Parathyroid adenoma (tissue), 2 donors: Measurements from ENCODE around the gene SLC6A20.

Experiments
- H2AFZ ChIP-seq: fragments of 300-600 bp; sonication (generic); one replicate; pipeline ENCODE4 v1.7.0; 2017; ENCODE audit warnings: antibody characterized with exemption, mild to moderate bottlenecking
- H3K27ac ChIP-seq: fragments of 300-600 bp; sonication (generic); one replicate; pipeline ENCODE4 v1.7.0; 2017
- H3K27me3 ChIP-seq: fragments of 300-600 bp; sonication (generic); one replicate; pipeline ENCODE4 v1.7.0; 2017; ENCODE audit warnings: low read length; ENCODE audit not compliant: control insufficient read depth, insufficient read depth
- H3K36me3 ChIP-seq: fragments of 300-600 bp; sonication (generic); one replicate; pipeline ENCODE4 v1.7.0; 2017; ENCODE audit warnings: low read length; ENCODE audit not compliant: control insufficient read depth, insufficient read depth
- H3K4me1 ChIP-seq: fragments of 300-600 bp; sonication (generic); one replicate; pipeline ENCODE4 v1.7.0; 2017; ENCODE audit warnings: control low read depth
- H3K4me2 ChIP-seq: fragments of 300-600 bp; sonication (generic); one replicate; pipeline ENCODE4 v1.7.0; 2017; ENCODE audit warnings: low read length
- H3K4me3 ChIP-seq: fragments of 300-600 bp; sonication (generic); one replicate; pipeline ENCODE4 v1.7.0; 2017; ENCODE audit warnings: low read depth, low read length
- H3K79me2 ChIP-seq: fragments of 300-600 bp; sonication (generic); one replicate; pipeline ENCODE4 v1.7.0; 2017; ENCODE audit warnings: control low read depth
- H3K9ac ChIP-seq: fragments of 300-600 bp; sonication (generic); one replicate; pipeline ENCODE4 v1.7.0; 2017; ENCODE audit warnings: mild to moderate bottlenecking
- H3K9me3 ChIP-seq: fragments of 300-600 bp; sonication (generic); one replicate; pipeline ENCODE4 v1.7.0; 2017; ENCODE audit warnings: low read length; ENCODE audit not compliant: control insufficient read depth
- CTCF ChIP-seq: fragments of 300-600 bp; sonication (generic); IDR thresholded peaks from one replicate; pipeline ENCODE4 v1.7.0; 2017; ENCODE audit warnings: antibody characterized with exemption, mild to moderate bottlenecking
- donor health status: primary hyperparathyroidism.

The SLC6A20 gene

GRCh38 chr3:45795882-45796765 lies at the start of gene SLC6A20:
Gene SLC6A20 (minus strand): TSS chr3:45796536. CDS start chr3:45796419, 117 bp downstream.
- peak within 1 kb of the TSS; percentile 66 for H2AFZ ChIP-seq
- no peaks in the 10 kb centered on the region for H3K27me3 ChIP-seq
- no peak for TF ChIP-seq CTCF
- H3K9me3 ChIP-seq: no peaks in the 10 kb centered on the region
- no peak within 1 kb of the TSS for H3K9ac ChIP-seq
- no peaks in the 10 kb centered on the region for H3K4me1 ChIP-seq
- no peak within 1 kb of the TSS for H3K27ac ChIP-seq
- peak within 1 kb of the TSS; percentile 27 for H3K4me3 ChIP-seq
- H3K79me2 ChIP-seq: no peaks in the 10 kb centered on the region
- peak within 1 kb of the TSS; percentile 75 for H3K4me2 ChIP-seq
- no peaks in the 10 kb centered on the region for H3K36me3 ChIP-seq

DNA sequence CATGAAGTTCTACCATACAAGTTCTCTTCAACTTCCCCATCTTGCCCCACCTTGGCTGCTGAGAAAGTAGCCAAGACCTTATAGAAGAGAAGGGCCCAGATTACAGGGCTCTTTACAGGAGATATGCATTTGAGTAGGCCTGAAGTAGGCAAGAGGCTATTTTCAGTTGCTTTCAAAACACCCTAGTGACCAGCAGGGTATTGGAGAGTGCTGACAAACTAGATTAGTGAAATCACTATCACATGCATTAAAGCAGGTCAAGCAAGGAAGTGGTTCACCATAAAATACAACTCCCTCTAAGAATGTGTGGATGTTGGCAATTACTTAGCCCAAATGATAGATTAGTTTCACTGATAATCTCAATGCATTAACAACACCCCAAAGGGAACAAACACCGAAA lies 48.3 kb upstream of the SLC6A20 start:
- TF ChIP-seq CTCF: no peak
- H3K4me1 ChIP-seq: peaks cover 7% of the 10 kb centered on the region
- no peak overlapping the region for H3K9ac ChIP-seq
- H3K27me3 ChIP-seq: no peaks in the 10 kb centered on the region
- no peak overlapping the region for H3K27ac ChIP-seq
- no peak overlapping the region for H3K4me3 ChIP-seq
- no peak overlapping the region for H2AFZ ChIP-seq
- no peaks in the 10 kb centered on the region for H3K36me3 ChIP-seq
- no peaks in the 10 kb centered on the region for H3K9me3 ChIP-seq
- H3K79me2 ChIP-seq: peaks cover 12% of the 10 kb centered on the region
- no peak overlapping the region for H3K4me2 ChIP-seq

GRCh38 chr3:45842851-45843625 lies 46.7 kb upstream of the SLC6A20 start:
- H2AFZ ChIP-seq: peak overlapping the region; percentile 98
- no peaks in the 10 kb centered on the region for H3K27me3 ChIP-seq
- no peaks in the 10 kb centered on the region for H3K9me3 ChIP-seq
- no peak overlapping the region for H3K9ac ChIP-seq
- H3K27ac ChIP-seq: no peak overlapping the region
- peaks cover 12% of the 10 kb centered on the region for H3K79me2 ChIP-seq
- H3K36me3 ChIP-seq: no peaks in the 10 kb centered on the region
- no peak overlapping the region for H3K4me2 ChIP-seq
- H3K4me3 ChIP-seq: no peak overlapping the region
- H3K4me1 ChIP-seq: peaks cover 7% of the 10 kb centered on the region
- no peak for TF ChIP-seq CTCF

DNA sequence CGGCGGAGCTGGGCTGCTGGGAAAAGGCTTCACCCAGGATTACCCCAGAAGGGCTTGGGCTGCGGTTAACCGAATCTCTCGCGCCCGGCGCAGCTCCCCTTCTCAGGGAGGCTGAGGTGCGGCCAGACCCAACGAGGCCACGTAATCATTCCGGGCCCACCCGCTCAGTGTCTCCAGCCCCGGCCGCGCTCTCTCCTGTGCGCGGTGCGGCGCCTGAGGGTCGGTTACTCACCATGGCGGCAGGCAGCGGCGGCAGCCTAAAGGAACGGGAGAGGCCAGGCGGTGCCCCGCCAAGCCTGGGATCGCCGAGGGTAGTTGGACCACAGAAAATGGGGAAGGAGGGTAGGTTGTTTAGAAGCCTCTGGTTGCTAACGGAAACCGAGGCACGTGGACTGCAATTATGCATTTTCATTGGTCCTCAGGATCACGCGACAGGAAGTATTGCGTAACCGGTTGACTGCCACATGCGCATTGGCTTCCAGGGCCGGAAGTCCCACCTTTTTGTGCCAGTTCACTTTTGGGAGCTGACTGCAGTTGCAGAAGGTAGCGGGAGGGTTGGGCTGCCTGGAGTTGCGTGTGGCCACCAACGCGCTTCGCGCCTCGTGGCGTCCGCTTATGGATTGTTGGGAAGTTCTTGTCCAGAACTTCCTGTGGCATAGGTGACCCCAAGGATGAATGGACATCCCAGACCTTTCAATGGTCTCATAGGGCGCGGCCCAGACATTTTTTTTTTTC lies 45.6 kb upstream of the SLC6A20 start, which contains the start of gene LZTFL1:
LZTFL1 (minus strand) TSS at position 363 of the 735 bp plus-strand sequence; CDS start at position 235, 128 bp downstream.
- Histone ChIP-seq H3K27ac (peak within 1 kb of the TSS; percentile 39), H3K9ac (no peak within 1 kb of the TSS), H3K27me3 (no peaks in the 10 kb centered on the region), H3K9me3 (no peaks in the 10 kb centered on the region), H3K79me2 (peaks cover 12% of the 10 kb centered on the region), H3K4me3 (peak within 1 kb of the TSS; percentile 97), H3K36me3 (no peaks in the 10 kb centered on the region), H3K4me2 (peak within 1 kb of the TSS; percentile 75), H2AFZ (peak within 1 kb of the TSS; percentile 98), H3K4me1 (peaks cover 7% of the 10 kb centered on the region)
- TF ChIP-seq CTCF: no peak
